HepG2 (cell line): Measurements from ENCODE around the gene PELI1.

Experiments used
- ZSCAN31 ChIP-seq: sonication (generic); formaldehyde crosslinking; IDR thresholded peaks from 2 replicates; pipeline ENCODE4 v1.5.0; 2020; ENCODE audit warnings: low read depth, mild to moderate bottlenecking, missing genetic modification reagents
- TF ChIP-seq, protein P1 (sequence below): IDR thresholded peaks from 2 replicates; pipeline ENCODE4 v1.6.1; 2012; ENCODE audit warnings: inconsistent platforms
- TF ChIP-seq, protein P2 (sequence below): sonication (generic); formaldehyde crosslinking; IDR thresholded peaks from 2 replicates; pipeline ENCODE4 v1.4.0; 2020; ENCODE audit warnings: missing genetic modification reagents

DNA sequence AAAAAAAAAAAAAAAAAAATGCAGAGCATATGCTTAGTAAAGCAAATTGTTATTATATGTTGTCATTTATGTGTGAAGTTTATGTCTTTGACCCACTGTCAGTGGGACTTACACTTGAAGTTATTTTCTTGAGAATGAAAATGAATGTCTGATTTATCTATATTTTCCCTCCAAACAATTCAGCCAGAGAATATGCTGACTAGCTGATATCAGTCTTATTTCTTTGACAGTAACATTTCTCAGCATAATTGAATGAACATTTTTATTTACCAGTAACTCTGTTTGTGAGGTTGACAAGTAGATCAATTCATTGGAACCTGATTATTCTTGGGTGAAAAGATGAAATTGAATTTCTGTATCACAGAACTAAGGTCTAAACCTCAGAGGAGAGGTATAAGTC lies 85.0 kb downstream of the PELI1 start:
- TF ChIP-seq, protein P1, sequence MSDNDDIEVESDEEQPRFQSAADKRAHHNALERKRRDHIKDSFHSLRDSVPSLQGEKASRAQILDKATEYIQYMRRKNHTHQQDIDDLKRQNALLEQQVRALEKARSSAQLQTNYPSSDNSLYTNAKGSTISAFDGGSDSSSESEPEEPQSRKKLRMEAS, result no peak
- no peak for TF ChIP-seq ZSCAN31 (CRISPR knock-in tag)
- TF ChIP-seq, protein P2, sequence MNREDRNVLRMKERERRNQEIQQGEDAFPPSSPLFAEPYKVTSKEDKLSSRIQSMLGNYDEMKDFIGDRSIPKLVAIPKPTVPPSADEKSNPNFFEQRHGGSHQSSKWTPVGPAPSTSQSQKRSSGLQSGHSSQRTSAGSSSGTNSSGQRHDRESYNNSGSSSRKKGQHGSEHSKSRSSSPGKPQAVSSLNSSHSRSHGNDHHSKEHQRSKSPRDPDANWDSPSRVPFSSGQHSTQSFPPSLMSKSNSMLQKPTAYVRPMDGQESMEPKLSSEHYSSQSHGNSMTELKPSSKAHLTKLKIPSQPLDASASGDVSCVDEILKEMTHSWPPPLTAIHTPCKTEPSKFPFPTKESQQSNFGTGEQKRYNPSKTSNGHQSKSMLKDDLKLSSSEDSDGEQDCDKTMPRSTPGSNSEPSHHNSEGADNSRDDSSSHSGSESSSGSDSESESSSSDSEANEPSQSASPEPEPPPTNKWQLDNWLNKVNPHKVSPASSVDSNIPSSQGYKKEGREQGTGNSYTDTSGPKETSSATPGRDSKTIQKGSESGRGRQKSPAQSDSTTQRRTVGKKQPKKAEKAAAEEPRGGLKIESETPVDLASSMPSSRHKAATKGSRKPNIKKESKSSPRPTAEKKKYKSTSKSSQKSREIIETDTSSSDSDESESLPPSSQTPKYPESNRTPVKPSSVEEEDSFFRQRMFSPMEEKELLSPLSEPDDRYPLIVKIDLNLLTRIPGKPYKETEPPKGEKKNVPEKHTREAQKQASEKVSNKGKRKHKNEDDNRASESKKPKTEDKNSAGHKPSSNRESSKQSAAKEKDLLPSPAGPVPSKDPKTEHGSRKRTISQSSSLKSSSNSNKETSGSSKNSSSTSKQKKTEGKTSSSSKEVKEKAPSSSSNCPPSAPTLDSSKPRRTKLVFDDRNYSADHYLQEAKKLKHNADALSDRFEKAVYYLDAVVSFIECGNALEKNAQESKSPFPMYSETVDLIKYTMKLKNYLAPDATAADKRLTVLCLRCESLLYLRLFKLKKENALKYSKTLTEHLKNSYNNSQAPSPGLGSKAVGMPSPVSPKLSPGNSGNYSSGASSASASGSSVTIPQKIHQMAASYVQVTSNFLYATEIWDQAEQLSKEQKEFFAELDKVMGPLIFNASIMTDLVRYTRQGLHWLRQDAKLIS (CRISPR knock-in tag), result no peak
